H1 (cell line): ENCODE results near the gene RBM24. TPM values are rescaled to one million over a fixed set of nuclear protein-coding genes. Genes with fewer than 3 reads are reported as not detected.

Source experiments
- BCL11A ChIP-seq, 2 experiments: IDR thresholded peaks; one replicate each; pipeline ENCODE4 v1.6.1; 2011; ENCODE audit warnings: low read depth in 2 of 2, low read length in 2 of 2, mild to moderate bottlenecking in 2 of 2
- CBX5 ChIP-seq: fragments of 300-800, 300-1000 bp; sonication (generic); IDR thresholded peaks from 2 replicates; pipeline ENCODE4 v1.7.1; 2016; ENCODE audit warnings: antibody characterized with exemption, low read length, low read depth
- HDAC2 ChIP-seq, 2 experiments: fragments of 300-600 bp in 1 of 2; sonication (generic) in 1 of 2; IDR thresholded peaks; 2 replicates each; pipeline ENCODE4 v1.6.1; 2011 to 2012; ENCODE audit warnings: low read depth in 2 of 2, low read length in 2 of 2, mild to moderate bottlenecking in 2 of 2, moderate library complexity in 2 of 2, borderline replicate concordance in 1 of 2, inconsistent platforms in 1 of 2
- HDAC6 ChIP-seq: IDR thresholded peaks from one replicate; pipeline ENCODE4 v1.7.1; 2012; ENCODE audit warnings: low read depth, mild to moderate bottlenecking, inconsistent platforms, low read length, moderate library complexity
- KDM1A ChIP-seq: fragments of 200-600, 300-600 bp; sonication (generic); IDR thresholded peaks from 2 replicates; pipeline ENCODE4 v1.7.1; 2016; ENCODE audit warnings: mild to moderate bottlenecking, low read length, borderline replicate concordance
- MAX ChIP-seq: IDR thresholded peaks from 2 replicates; pipeline ENCODE4 v1.6.1; 2012; ENCODE audit warnings: inconsistent platforms
- RAD21 ChIP-seq, 2 experiments: IDR thresholded peaks in 1 of 2; conservative IDR thresholded peaks in 1 of 2; 2 replicates each; pipeline ENCODE4 v1.6.1; 2011; ENCODE audit warnings: low read depth in 2 of 2, low read length in 2 of 2, improper control_type of control experiment in 1 of 2, inconsistent platforms in 1 of 2, mild to moderate bottlenecking in 1 of 2, moderate library complexity in 1 of 2
- RNF2 ChIP-seq: fragments of 200-900, 300-1000 bp; sonication (generic); IDR thresholded peaks from 2 replicates; pipeline ENCODE4 v1.7.1; 2016; ENCODE audit warnings: borderline replicate concordance, low read depth, mild to moderate bottlenecking, antibody characterized with exemption, low read length; ENCODE audit not compliant: poor library complexity, severe bottlenecking; ENCODE audit errors: missing control alignments
- SIX5 ChIP-seq: IDR thresholded peaks from 2 replicates; pipeline ENCODE4 v1.6.1; 2011; ENCODE audit warnings: mild to moderate bottlenecking, low read depth, low read length
- SUZ12 ChIP-seq: fragments of 200-600 bp; sonication (generic); IDR thresholded peaks from 2 replicates; pipeline ENCODE4 v1.6.1; 2012; ENCODE audit warnings: mild to moderate bottlenecking, inconsistent platforms, low read length, moderate library complexity, mixed read lengths
- TAF7 ChIP-seq: optimal IDR thresholded peaks from 2 replicates; pipeline ENCODE3; 2011; ENCODE audit warnings: low read depth, mild to moderate bottlenecking, inconsistent platforms, low read length, moderate library complexity, borderline replicate concordance
- TCF12 ChIP-seq: IDR thresholded peaks from 2 replicates; pipeline ENCODE4 v1.6.1; 2011; ENCODE audit warnings: low read depth, mild to moderate bottlenecking, low read length
- USF2 ChIP-seq: IDR thresholded peaks from 2 replicates; pipeline ENCODE4 v1.6.1; 2011; ENCODE audit warnings: low read length, improper control_type of control experiment
- polyA plus RNA-seq, 7 experiments: library from polyadenylated mRNA; depleted of rRNA in 3 of 7; stranded (reverse) in 5 of 7; unstranded in 2 of 7; fragments of >200 nt in 5 of 7; fragments of 200-250 nt in 2 of 7; gene quantifications; 1 replicate in 5 of 7; 2 replicates in 1 of 7; 4 replicates in 1 of 7; pipeline versions ENCODE4 v1.2.1 to v1.2.3, GENCODE V29; 2011 to 2013; ENCODE audit warnings: missing spikeins in 2 of 7, mixed read lengths in 2 of 7
- total RNA-seq: library from RNA; stranded (reverse); fragmentation: NEBNext Ultra II Directional; extraction: Animal tissue kit (Norgen Biotek cat#: 25700); gene quantifications from 2 replicates; pipeline ENCODE4 v1.2.1, GENCODE V29; 2021

RBM24 gene
- total and polyA plus RNA-seq, 2 of the 8 experiments (the other 6 are each of a cell fraction or from before 2014, with no cell fraction given): 0.52 to 2.6 TPM

GRCh38 chr6:17281497-17282481 lies 628 bp downstream of the RBM24 start (continued):
- TF ChIP-seq RNF2 (peak; percentile 31), CBX5 (no peak), HDAC6 (no peak), BCL11A (IDR thresholded peaks at IDR 0.05; ENCODE audit: low read depth in 2 of 2, low read length in 2 of 2) (no peak), TAF7 (no peak), TCF12 (no peak), USF2 (no peak), SUZ12 (peak; percentile 90; the same call in 1 of the 2 replicates), RAD21 (IDR thresholded peaks at IDR 0.05 in 1 of 2, conservative IDR thresholded peaks at IDR 0.05 in 1 of 2; ENCODE audit: low read depth in 2 of 2, low read length in 2 of 2) (no peak; a peak in 1 of 4 replicates), MAX (peak; percentile 42), SIX5 (no peak), HDAC2 (IDR thresholded peaks at IDR 0.05; ENCODE audit: borderline replicate concordance in 1 of 2, low read depth in 2 of 2, low read length in 2 of 2) (no peak), KDM1A (no peak)
